CD14-positive monocyte (primary cell): ENCODE results near the gene STAT3. TPM values are rescaled to one million over a fixed set of nuclear protein-coding genes. Genes with fewer than 3 reads are reported as not detected.

Experiments
- DNase-seq, 3 donors: peaks; one replicate each; pipeline ENCODE4 v3.0.0-alpha.2; 2011 to 2022
- H2AFZ ChIP-seq: 2 replicates; pipeline ENCODE4 v1.6.0; 2012; ENCODE audit warnings: mild to moderate bottlenecking, low read depth, low read length, inconsistent platforms; ENCODE audit not compliant: insufficient read depth, poor library complexity, severe bottlenecking
- H3K27ac ChIP-seq, 2 donors: 1 replicate in 1 of 2; 2 replicates in 1 of 2; pipeline ENCODE4 v1.5.1; 2012 to 2013; ENCODE audit warnings: low read length in 2 of 2, control low read depth in 1 of 2, inconsistent platforms in 1 of 2, low read depth in 1 of 2, mild to moderate bottlenecking in 1 of 2
- H3K27me3 ChIP-seq, 2 donors: one replicate each; pipeline versions ENCODE4 v1.6.0 to v1.6.1; 2011 to 2013; ENCODE audit warnings: low read length in 2 of 2; ENCODE audit not compliant: control insufficient read depth in 2 of 2, insufficient read depth in 2 of 2
- H3K36me3 ChIP-seq, 2 donors: replicated peaks in 1 of 2; 1 replicate in 1 of 2; 2 replicates in 1 of 2; pipeline versions ENCODE4 v1.5.1 to v1.6.1; 2012 to 2013; ENCODE audit warnings: low read length in 2 of 2, control low read depth in 1 of 2, inconsistent platforms in 1 of 2, mild to moderate bottlenecking in 1 of 2; ENCODE audit not compliant: insufficient read depth in 2 of 2, control insufficient read depth in 1 of 2
- H3K4me1 ChIP-seq, 2 donors: 1 replicate in 1 of 2; 2 replicates in 1 of 2; pipeline versions ENCODE4 v1.5.1 to v1.6.1; 2012 to 2013; ENCODE audit warnings: low read length in 2 of 2, control low read depth in 1 of 2, inconsistent platforms in 1 of 2, mild to moderate bottlenecking in 1 of 2, moderate library complexity in 1 of 2; ENCODE audit not compliant: insufficient read depth in 2 of 2, control insufficient read depth in 1 of 2
- H3K4me2 ChIP-seq: replicated peaks from 2 replicates; pipeline ENCODE3; 2012; ENCODE audit warnings: low read length, moderate library complexity, mild to moderate bottlenecking; ENCODE audit not compliant: poor library complexity, severe bottlenecking; ENCODE audit errors: extremely low read depth
- H3K4me3 ChIP-seq, 3 experiments: fragments of 200-600 bp in 1 of 3; sonication (generic) in 1 of 3; replicated peaks in 1 of 3; 1 replicate in 2 of 3; 2 replicates in 1 of 3; pipeline ENCODE4 v1.5.1; 2011 to 2013; ENCODE audit warnings: low read length in 3 of 3, mild to moderate bottlenecking in 3 of 3, control low read depth in 2 of 3, low read depth in 2 of 3, inconsistent platforms in 1 of 3, moderate library complexity in 1 of 3
- H3K79me2 ChIP-seq: 2 replicates; pipeline ENCODE4 v1.6.0; 2012; ENCODE audit warnings: mild to moderate bottlenecking, control low read depth, inconsistent platforms, low read length, moderate library complexity; ENCODE audit not compliant: insufficient read depth
- H3K9ac ChIP-seq: 2 replicates; pipeline ENCODE4 v1.6.0; 2017; ENCODE audit warnings: low read length, mild to moderate bottlenecking; ENCODE audit not compliant: insufficient read depth, poor library complexity, severe bottlenecking
- H3K9me3 ChIP-seq, 2 donors: replicated peaks in 1 of 2; 1 replicate in 1 of 2; 2 replicates in 1 of 2; pipeline versions ENCODE4 v1.5.1 to v1.6.1; 2012 to 2013; ENCODE audit warnings: low read length in 2 of 2, control low read depth in 1 of 2; ENCODE audit not compliant: control insufficient read depth in 1 of 2, insufficient read depth in 1 of 2
- H4K20me1 ChIP-seq: 2 replicates; pipeline ENCODE4 v1.6.0; 2012; ENCODE audit warnings: mild to moderate bottlenecking, low read length, control low read depth, moderate library complexity; ENCODE audit not compliant: insufficient read depth
- H3K27ac Mint-ChIP-seq, 7 donors: one replicate each; pipeline ENCODE4 v1.8.0; 2020; ENCODE audit warnings: mild to moderate bottlenecking in 7 of 7, mixed read lengths in 7 of 7, moderate library complexity in 6 of 7, inconsistent platforms in 2 of 7
- H3K27me3 Mint-ChIP-seq, 3 donors: one replicate each; pipeline ENCODE4 v1.8.0; 2021 to 2022; ENCODE audit warnings: low read depth in 3 of 3, mild to moderate bottlenecking in 3 of 3, mixed read lengths in 3 of 3, moderate library complexity in 3 of 3, inconsistent platforms in 1 of 3
- H3K36me3 Mint-ChIP-seq, 2 donors: one replicate each; pipeline ENCODE4 v1.8.0; 2020; ENCODE audit warnings: mixed read lengths in 2 of 2, inconsistent platforms in 1 of 2, mild to moderate bottlenecking in 1 of 2
- H3K4me1 Mint-ChIP-seq: one replicate; pipeline ENCODE4 v1.8.0; 2020; ENCODE audit warnings: mild to moderate bottlenecking, mixed read lengths
- H3K4me3 Mint-ChIP-seq, 2 donors: one replicate each; pipeline ENCODE4 v1.8.0; 2020; ENCODE audit warnings: mild to moderate bottlenecking in 2 of 2, mixed read lengths in 2 of 2, moderate library complexity in 1 of 2
- H3K9me3 Mint-ChIP-seq, 7 donors: one replicate each; pipeline ENCODE4 v1.8.0; 2020 to 2022; ENCODE audit warnings: mixed read lengths in 7 of 7, mild to moderate bottlenecking in 6 of 7, moderate library complexity in 6 of 7, inconsistent platforms in 2 of 7
- WGBS: methylation state at CpG from one replicate; pipeline ENCODE4 v1.1.5; 2013; ENCODE audit warnings: missing lambda C conversion rate; ENCODE audit not compliant: insufficient coverage; 5-methylcytosine and 5-hydroxymethylcytosine counted together
- intact Hi-C, 2 donors: fragments of 100-400 bp; cut with micrococcal nuclease; formaldehyde crosslinking; loops; one replicate each; pipeline versions ENCODE4 v1.15.0 to v1.15.1; 2023
- polyA plus RNA-seq, 3 donors: library from polyadenylated mRNA; depleted of rRNA in 1 of 3; unstranded in 2 of 3; stranded (reverse) in 1 of 3; fragments of 300-500 nt in 2 of 3; fragments of >200 nt in 1 of 3; fragmentation: Illumina TruSeq in 2 of 3; gene quantifications; 1 replicate in 2 of 3; 2 replicates in 1 of 3; pipeline ENCODE4 v1.2.3, GENCODE V29; 2012 to 2021
- TF ChIP-seq, protein P1 (sequence below): fragments of 200-600 bp; IDR thresholded peaks from one replicate; pipeline ENCODE4 v1.8.0; 2022; ENCODE audit warnings: antibody characterized with exemption, mild to moderate bottlenecking

Gene STAT3
- polyA plus RNA-seq, 3 donors, result 73.0 to 155 (median 110) TPM

DNA sequence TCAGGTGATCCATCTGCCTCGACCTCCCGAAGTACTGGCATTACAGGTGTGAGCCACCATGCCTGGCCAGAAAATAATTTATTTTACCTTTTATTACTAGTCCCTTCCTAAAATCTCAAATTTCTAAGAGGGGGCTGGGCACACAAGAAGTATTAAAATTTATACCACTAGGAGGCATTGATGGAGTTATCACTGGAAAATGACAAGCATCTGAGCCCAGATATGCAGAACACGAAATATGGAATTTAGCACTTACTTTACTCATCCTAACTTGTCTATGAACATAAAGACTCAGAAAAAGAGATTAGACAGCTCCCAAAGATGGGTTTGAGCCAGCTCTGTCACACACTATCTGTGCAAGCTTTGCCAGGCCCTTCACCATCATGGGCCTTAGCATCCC is 53.6 kb downstream of the STAT3 start:
- H3K4me3 Mint-ChIP-seq, result no peak overlapping the region
- no peaks in the 10 kb centered on the region for H3K9me3 ChIP-seq
- H3K27ac ChIP-seq, result peak overlapping the region in 1 of 2 donors; percentile 7
- H3K36me3 ChIP-seq, result peaks cover 80 to 92% of the 10 kb centered on the region in 2 donors
- TF ChIP-seq, protein P1, sequence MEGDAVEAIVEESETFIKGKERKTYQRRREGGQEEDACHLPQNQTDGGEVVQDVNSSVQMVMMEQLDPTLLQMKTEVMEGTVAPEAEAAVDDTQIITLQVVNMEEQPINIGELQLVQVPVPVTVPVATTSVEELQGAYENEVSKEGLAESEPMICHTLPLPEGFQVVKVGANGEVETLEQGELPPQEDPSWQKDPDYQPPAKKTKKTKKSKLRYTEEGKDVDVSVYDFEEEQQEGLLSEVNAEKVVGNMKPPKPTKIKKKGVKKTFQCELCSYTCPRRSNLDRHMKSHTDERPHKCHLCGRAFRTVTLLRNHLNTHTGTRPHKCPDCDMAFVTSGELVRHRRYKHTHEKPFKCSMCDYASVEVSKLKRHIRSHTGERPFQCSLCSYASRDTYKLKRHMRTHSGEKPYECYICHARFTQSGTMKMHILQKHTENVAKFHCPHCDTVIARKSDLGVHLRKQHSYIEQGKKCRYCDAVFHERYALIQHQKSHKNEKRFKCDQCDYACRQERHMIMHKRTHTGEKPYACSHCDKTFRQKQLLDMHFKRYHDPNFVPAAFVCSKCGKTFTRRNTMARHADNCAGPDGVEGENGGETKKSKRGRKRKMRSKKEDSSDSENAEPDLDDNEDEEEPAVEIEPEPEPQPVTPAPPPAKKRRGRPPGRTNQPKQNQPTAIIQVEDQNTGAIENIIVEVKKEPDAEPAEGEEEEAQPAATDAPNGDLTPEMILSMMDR, result no peak
- no peaks in the 10 kb centered on the region for H3K9me3 Mint-ChIP-seq
- H2AFZ ChIP-seq, result no peak overlapping the region
- peaks cover 0 to 3% (median 0%) of the 10 kb centered on the region in 3 donors for H3K27me3 Mint-ChIP-seq
- H3K79me2 ChIP-seq, result no peaks in the 10 kb centered on the region
- DNase-seq, result no peak
- peaks cover 74 to 86% of the 10 kb centered on the region in 2 donors for H3K36me3 Mint-ChIP-seq
- H3K4me1 ChIP-seq, result peaks cover 12 to 18% of the 10 kb centered on the region in 2 donors
- H3K4me3 ChIP-seq, result no peak overlapping the region
- H3K9ac ChIP-seq, result no peak overlapping the region
- no peaks in the 10 kb centered on the region for H3K27me3 ChIP-seq
- peaks cover 18% of the 10 kb centered on the region for H3K4me1 Mint-ChIP-seq
- H3K4me2 ChIP-seq, result no peak overlapping the region
- intact Hi-C loops, result loop anchor here in 1 of 2 donors (5.0 kb wide), 1 partner anchor 53 kb away; the partner anchor contains the start of gene STAT3
- WGBS, result 100% methylated on average over 2 of the region's 3 CpGs
- H3K27ac Mint-ChIP-seq, result no peak overlapping the region
- H4K20me1 ChIP-seq, result peaks cover 17% of the 10 kb centered on the region

GRCh38 chr17:42333053-42333452 is 55.2 kb downstream of the STAT3 start:
- H3K79me2 ChIP-seq, result no peaks in the 10 kb centered on the region
- peaks cover 5% of the 10 kb centered on the region for H3K4me1 Mint-ChIP-seq
- H3K36me3 Mint-ChIP-seq, result peaks cover 75 to 88% of the 10 kb centered on the region in 2 donors
- H3K4me1 ChIP-seq, result peaks cover 0 to 5% of the 10 kb centered on the region in 2 donors
- peaks cover 0 to 2% (median 0%) of the 10 kb centered on the region in 3 donors for H3K27me3 Mint-ChIP-seq
- H3K27me3 ChIP-seq, result no peaks in the 10 kb centered on the region
- no peak overlapping the region for H3K4me2 ChIP-seq
- H3K9me3 Mint-ChIP-seq, result no peaks in the 10 kb centered on the region
- DNase-seq, result no peak
- no peak overlapping the region for H3K9ac ChIP-seq
- intact Hi-C loops, result no loop called here
- H3K27ac Mint-ChIP-seq, result peak overlapping the region in 1 of 7 donors; percentile 50
- no peak overlapping the region for H3K4me3 ChIP-seq
- peak overlapping the region in 1 of 2 donors; percentile 16 for H3K27ac ChIP-seq
- no peak overlapping the region for H3K4me3 Mint-ChIP-seq
- H2AFZ ChIP-seq, result no peak overlapping the region
- H3K36me3 ChIP-seq, result peaks cover 79 to 94% of the 10 kb centered on the region in 2 donors
- WGBS, result 100% methylated on average over 1 of the region's 1 CpG
- TF ChIP-seq, protein P1, result no peak
- H3K9me3 ChIP-seq, result no peaks in the 10 kb centered on the region
- H4K20me1 ChIP-seq, result peaks cover 4% of the 10 kb centered on the region
